GM10266 (cell line): Measurements from ENCODE around the gene MAGI2.

Experiments used
- DNase-seq: peaks from one replicate; pipeline ENCODE4 v3.0.0; 2012; ENCODE audit errors: extremely low spot score
- TF ChIP-seq, protein P1 (sequence below): IDR thresholded peaks from 2 replicates; pipeline ENCODE4 v1.5.1; 2012; ENCODE audit warnings: mild to moderate bottlenecking, low read depth; ENCODE audit not compliant: control insufficient read depth, insufficient read depth; ENCODE audit errors: missing control alignments

Gene MAGI2

GRCh38 chr7:78718212-78718611 is 735.3 kb downstream of the MAGI2 start:
- TF ChIP-seq, protein P1, sequence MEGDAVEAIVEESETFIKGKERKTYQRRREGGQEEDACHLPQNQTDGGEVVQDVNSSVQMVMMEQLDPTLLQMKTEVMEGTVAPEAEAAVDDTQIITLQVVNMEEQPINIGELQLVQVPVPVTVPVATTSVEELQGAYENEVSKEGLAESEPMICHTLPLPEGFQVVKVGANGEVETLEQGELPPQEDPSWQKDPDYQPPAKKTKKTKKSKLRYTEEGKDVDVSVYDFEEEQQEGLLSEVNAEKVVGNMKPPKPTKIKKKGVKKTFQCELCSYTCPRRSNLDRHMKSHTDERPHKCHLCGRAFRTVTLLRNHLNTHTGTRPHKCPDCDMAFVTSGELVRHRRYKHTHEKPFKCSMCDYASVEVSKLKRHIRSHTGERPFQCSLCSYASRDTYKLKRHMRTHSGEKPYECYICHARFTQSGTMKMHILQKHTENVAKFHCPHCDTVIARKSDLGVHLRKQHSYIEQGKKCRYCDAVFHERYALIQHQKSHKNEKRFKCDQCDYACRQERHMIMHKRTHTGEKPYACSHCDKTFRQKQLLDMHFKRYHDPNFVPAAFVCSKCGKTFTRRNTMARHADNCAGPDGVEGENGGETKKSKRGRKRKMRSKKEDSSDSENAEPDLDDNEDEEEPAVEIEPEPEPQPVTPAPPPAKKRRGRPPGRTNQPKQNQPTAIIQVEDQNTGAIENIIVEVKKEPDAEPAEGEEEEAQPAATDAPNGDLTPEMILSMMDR: no peak
- DNase-seq: no peak

GRCh38 chr7:78716876-78717275 is 736.6 kb downstream of the MAGI2 start:
- no peak for DNase-seq

GRCh38 chr7:78714356-78714755 is 739.1 kb downstream of the MAGI2 start:
- TF ChIP-seq, protein P1: no peak
- no peak for DNase-seq

More at GRCh38 chr7:78716876-78717275, 736.6 kb downstream of the MAGI2 start:
- TF ChIP-seq, protein P1: no peak

- no peak for DNase-seq
- TF ChIP-seq, protein P1: no peak
Observed at GRCh38 chr7:78712111-78712510, 741.4 kb downstream of the MAGI2 start.

- TF ChIP-seq, protein P1: no peak
- DNase-seq: no peak
Observed at GRCh38 chr7:78709658-78710057, 743.8 kb downstream of the MAGI2 start.

- TF ChIP-seq, protein P1: no peak
- no peak for DNase-seq
Observed at GRCh38 chr7:78704504-78704903, 749.0 kb downstream of the MAGI2 start.

DNA sequence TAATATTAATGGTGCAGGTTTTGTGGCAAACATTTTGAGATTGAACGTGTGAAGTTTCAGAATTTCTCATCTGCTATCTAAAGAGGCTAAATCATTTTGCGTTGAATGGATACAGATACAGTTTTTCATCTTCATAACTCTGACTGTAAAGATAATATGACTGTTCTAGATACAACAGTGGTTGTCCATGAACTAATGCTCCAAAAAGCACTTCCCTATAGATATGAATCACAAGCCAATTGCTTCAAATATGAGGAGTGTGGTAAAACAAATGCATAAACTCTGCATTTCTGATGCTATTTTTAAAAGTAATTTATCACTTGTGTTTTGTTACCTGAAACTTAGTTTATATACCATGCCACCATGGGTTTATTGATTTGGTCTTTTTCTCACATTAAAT is 750.1 kb downstream of the MAGI2 start:
- TF ChIP-seq, protein P1: no peak
- no peak for DNase-seq
